ENCODE measurements around the gene CABP1. TPM values are rescaled to one million over a fixed set of nuclear protein-coding genes. Genes with fewer than 3 reads are reported as not detected.

The CABP1 gene
- total RNA-seq, 1 donor from 2014 or later, result 0.27 TPM

DNA sequence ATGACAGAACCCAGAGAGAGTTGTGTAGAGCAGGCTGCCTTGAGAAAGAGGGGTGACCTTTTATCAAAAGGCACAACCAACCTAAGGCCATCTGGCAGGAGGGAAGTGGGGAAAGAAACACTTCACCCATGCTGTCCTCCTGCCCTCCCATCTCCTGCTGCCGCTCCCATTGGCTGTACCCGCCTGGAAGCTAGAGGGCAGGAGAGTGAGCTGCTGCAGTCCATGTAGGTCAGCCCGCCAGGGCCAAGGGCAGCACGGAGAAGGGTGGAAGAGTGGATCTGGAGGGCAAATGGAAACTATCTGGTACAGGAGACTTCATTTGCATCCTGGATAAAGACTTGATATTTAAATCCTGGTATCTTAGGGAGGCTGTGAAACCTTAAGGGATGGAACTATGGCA, 11.5 kb upstream of the CABP1 start:
- H3K4me1 Mint-ChIP-seq, result no peaks in the 10 kb centered on the region
- H3K4me3 Mint-ChIP-seq, result no peak overlapping the region
- TF ChIP-seq CTCF (IDR thresholded peaks at IDR 0.05), result no peak

DNA sequence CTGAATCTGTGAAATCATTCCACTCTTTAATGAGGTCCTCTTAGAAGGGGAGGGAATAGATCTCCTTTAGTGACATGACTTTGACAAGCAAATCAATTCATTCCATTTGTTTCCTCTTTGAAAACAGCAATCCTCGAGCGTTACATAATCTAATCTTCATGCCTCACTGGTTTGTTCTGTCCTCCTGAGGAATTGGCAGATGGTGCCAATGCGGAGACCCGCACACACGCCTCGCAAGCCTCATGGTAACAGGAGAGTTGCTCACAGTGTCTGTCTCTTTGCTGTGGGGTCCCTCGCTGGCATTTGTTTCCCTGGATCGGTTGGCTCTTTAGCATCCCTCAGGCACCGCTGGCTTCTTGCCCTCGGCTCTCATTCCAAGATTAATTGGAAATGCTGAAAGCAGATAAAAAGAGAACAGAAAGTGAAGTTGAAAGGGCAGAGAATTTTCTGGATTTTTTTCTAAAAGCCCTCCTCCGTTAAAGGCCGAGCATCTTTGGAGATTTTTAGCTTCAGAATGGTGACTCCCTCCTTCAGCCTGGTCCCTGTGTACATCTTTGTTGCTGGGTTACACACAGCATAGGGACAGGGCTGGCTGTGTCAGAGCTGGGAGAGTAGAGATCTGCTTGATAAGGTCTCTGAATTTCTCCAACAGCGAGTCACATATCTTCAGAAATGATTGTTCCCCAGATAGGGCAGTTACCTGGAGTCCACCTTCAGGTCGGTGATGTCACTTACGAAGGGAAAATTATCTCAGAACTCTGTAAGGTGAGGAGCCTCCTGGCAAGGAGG, 10.1 kb upstream of the CABP1 start:
- ATAC-seq (ENCODE audit: low read depth), result no peak
- no peak for DNase-seq
- Mint-ChIP-seq H3K27me3 (peaks cover 4% of the 10 kb centered on the region), H3K4me3 (no peak overlapping the region), H3K9me3 (no peaks in the 10 kb centered on the region), H3K36me3 (ENCODE audit: low read depth) (no peaks in the 10 kb centered on the region), H3K4me1 (no peaks in the 10 kb centered on the region), H3K27ac (no peak overlapping the region)
- no peak for TF ChIP-seq CTCF (IDR thresholded peaks at IDR 0.05)
- intact Hi-C loops (cut with micrococcal nuclease), result no loop called here
- ChIA-PET CTCF (no interaction called here), POLR2A (no interaction called here)

More for the DNA sequence above, 11.5 kb upstream of the CABP1 start:
- POLR2A ChIA-PET, result no interaction called here
- H3K9me3 Mint-ChIP-seq, result no peaks in the 10 kb centered on the region
- CTCF ChIA-PET, result no interaction called here
- intact Hi-C loops (cut with micrococcal nuclease), result no loop called here
- peaks cover 4% of the 10 kb centered on the region for H3K27me3 Mint-ChIP-seq
- H3K27ac Mint-ChIP-seq, result no peak overlapping the region
- no peaks in the 10 kb centered on the region for H3K36me3 Mint-ChIP-seq (ENCODE audit: low read depth)
- no peak for ATAC-seq (ENCODE audit: low read depth)
- DNase-seq, result no peak

DNA sequence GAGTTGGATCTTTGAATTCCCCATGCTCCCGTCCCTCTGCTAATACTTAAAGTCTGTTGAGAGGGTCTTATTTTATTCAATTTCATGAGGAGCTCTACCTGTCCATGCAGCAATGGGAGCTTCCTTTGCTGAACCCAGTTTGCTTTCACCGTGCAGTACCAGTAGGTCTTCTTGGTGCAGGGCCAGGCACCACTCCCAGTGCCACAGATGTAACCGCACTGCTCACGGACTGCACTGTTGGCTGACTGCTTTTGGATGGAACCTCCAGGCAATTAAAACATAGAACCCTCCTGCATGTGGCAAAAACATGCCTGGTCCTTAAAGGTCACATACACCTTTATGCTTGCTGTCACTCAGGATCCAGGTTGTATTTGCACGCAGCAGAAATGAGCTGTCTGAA, 9.3 kb upstream of the CABP1 start:
- POLR2A ChIA-PET, result no interaction called here
- Mint-ChIP-seq H3K27me3 (peaks cover 4% of the 10 kb centered on the region), H3K36me3 (ENCODE audit: low read depth) (no peaks in the 10 kb centered on the region), H3K27ac (no peak overlapping the region), H3K4me3 (no peak overlapping the region), H3K4me1 (no peaks in the 10 kb centered on the region), H3K9me3 (no peaks in the 10 kb centered on the region)
- intact Hi-C loops (cut with micrococcal nuclease), result no loop called here
- no peak for TF ChIP-seq CTCF (IDR thresholded peaks at IDR 0.05)
- DNase-seq, result no peak
- CTCF ChIA-PET, result no interaction called here
- ATAC-seq (ENCODE audit: low read depth), result no peak

DNA sequence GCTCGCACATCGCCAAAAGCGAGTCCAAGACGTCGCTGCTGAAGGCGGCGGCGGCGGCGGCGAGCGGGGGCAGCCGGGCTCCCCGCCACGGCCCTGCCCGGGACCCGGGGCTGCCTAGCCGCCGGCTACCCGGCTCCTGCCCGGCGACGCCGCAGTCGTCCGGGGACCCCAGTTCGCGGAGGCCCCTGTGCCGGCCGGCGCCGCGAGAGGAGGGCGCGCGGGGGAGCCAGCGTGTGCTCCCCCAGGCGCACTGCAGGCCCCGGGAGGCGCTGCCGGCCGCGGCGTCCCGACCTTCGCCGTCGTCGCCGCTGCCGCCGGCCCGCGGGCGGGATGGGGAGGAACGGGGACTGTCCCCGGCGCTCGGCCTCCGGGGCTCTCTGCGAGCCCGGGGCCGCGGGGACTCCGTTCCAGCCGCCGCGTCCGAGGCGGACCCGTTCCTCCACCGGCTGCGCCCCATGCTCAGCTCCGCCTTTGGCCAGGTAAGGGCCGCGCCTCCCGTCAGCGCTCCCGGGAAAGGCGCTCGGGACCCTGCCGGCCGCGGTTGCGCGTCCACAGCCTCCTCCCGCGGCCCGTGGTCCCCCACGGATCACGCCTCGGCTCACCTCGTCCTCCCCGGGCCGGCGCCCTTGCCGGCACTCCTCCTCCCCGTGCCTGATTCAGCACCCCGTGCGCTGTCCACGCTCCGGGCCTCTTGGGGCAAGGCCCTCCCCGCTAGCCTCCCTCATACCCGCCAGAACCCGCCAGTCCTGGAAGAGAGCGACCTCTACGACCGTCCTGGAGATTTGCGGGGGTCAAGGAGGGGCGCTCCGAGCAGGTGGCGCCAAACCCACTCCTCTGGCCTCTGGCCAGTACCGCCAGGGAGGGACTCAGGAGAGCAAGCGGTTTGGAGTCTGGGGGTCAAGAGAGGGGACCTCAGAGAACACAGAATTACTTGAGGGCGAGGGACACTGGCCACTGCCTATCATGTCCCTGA, 721 bp downstream of the CABP1 start:
- CTCF ChIA-PET, result interaction anchor here (1.0 to 1.9 kb wide), 3 partner anchors 38 to 331 kb away, joined by 3 to 6 read pairs (median 3); partner anchors contain the start of gene MLEC

More for the DNA sequence above, 721 bp downstream of the CABP1 start:
- peak; percentile 72 for ATAC-seq (ENCODE audit: low read depth)
- no peak for TF ChIP-seq CTCF (IDR thresholded peaks at IDR 0.05)
- DNase-seq, result peak; percentile 52
- POLR2A ChIA-PET, result no interaction called here
- H3K9me3 Mint-ChIP-seq, result no peaks in the 10 kb centered on the region
- H3K36me3 Mint-ChIP-seq (ENCODE audit: low read depth), result no peaks in the 10 kb centered on the region
- peak overlapping the region; percentile 75 for H3K4me3 Mint-ChIP-seq
- H3K27ac Mint-ChIP-seq, result peak overlapping the region; percentile 41
- intact Hi-C loops (cut with micrococcal nuclease), result loop anchor here (1.0 to 5.0 kb wide), 2 partner anchors 58 to 456 kb away; no protein-coding TSS in a partner anchor
- H3K27me3 Mint-ChIP-seq, result peaks cover 48% of the 10 kb centered on the region
- H3K4me1 Mint-ChIP-seq, result peaks cover 8% of the 10 kb centered on the region
